Lower leg skin (tissue), 3 donors: ENCODE results near the gene ATP9A.

ENCODE experiments used
- CTCF ChIP-seq, 3 donors: fragments of 450-650 bp; IDR thresholded peaks; one replicate each; pipeline ENCODE4 v1.5.1; 2016; ENCODE audit warnings: antibody characterized with exemption in 3 of 3, mild to moderate bottlenecking in 3 of 3, moderate library complexity in 2 of 3
- POLR2A ChIP-seq, 2 donors: fragments of 450-650 bp; IDR thresholded peaks; one replicate each; pipeline ENCODE4 v1.6.1; 2016 to 2017; ENCODE audit warnings: antibody characterized with exemption in 2 of 2, mild to moderate bottlenecking in 1 of 2, moderate library complexity in 1 of 2

- TF ChIP-seq POLR2A (IDR thresholded peaks at IDR 0.05) (no peak), CTCF (IDR thresholded peaks at IDR 0.05) (no peak)
Measured at GRCh38 chr20:51715856-51716185, 52.4 kb downstream of the ATP9A start.
